HCT116 (cell line): Measurements from ENCODE around the gene HSF2BP. TPM values are rescaled to one million over a fixed set of nuclear protein-coding genes. Genes with fewer than 3 reads are reported as not detected.
A peak's percentile ranks its signal among the peaks of the same experiment; 100 is the strongest.

ENCODE experiments used
- ATAC-seq: fragments of 200-7000 bp; cut with Tn5 transposase; 2 replicates; pipeline ENCODE4 v1.9.1; 2020; ENCODE audit warnings: mild to moderate bottlenecking, moderate library complexity
- BruUV-seq: library from RNA; stranded (reverse); fragments of 400-500 nt; replicated peaks from 2 replicates; lab custom pipeline; 2021; lab: Mats Ljungman, UMichigan
- CTCF ChIA-PET: fragments of 300-600 bp; sonication (Branson Sonifier 250); formaldehyde crosslinking; loops from one replicate; lab custom pipeline; 2021; ENCODE audit warnings: antibody characterized with exemption; lab: Charles Lee
- POLR2A ChIA-PET: fragments of 300-600, 350-600 bp; sonication (Branson Sonifier 250); formaldehyde crosslinking; loops from one replicate; lab custom pipeline; 2021; ENCODE audit warnings: antibody characterized with exemption; lab: Charles Lee
- RAD21 ChIA-PET, 2 experiments: fragments of 300-600 bp; sonication (Branson Sonifier 250); formaldehyde crosslinking; loops; one replicate each; lab custom pipeline; 2023; ENCODE audit warnings: low total read pairs in 2 of 2; ENCODE audit not compliant: uncharacterized antibody in 2 of 2, unreplicated experiment in 2 of 2, low non-redundant PET in 1 of 2; lab: Charles Lee
- DNase-seq: peaks from one replicate; pipeline ENCODE4 v3.0.0-alpha.2; 2010; ENCODE audit warnings: low read depth, low spot score
- H2AFZ ChIP-seq: fragments of 200-600 bp; shearing (Covaris generic), sonication (generic); 2 replicates; pipeline ENCODE4 v1.6.1; 2017; ENCODE audit warnings: low read depth, mixed run types, mixed read lengths, antibody characterized with exemption, low read length; ENCODE audit not compliant: poor library complexity, severe bottlenecking
- H3K27ac ChIP-seq: 2 replicates; pipeline ENCODE4 v1.5.1; 2012; ENCODE audit warnings: low read depth, low read length
- H3K27me3 ChIP-seq: fragments of 200-600 bp; sonication (generic); 2 replicates; pipeline ENCODE4 v1.6.1; 2016; ENCODE audit warnings: mixed run types, low read length, mixed read lengths; ENCODE audit not compliant: insufficient read depth
- H3K36me3 ChIP-seq, 2 experiments: fragments of 200-500 bp in 1 of 2; fragments of 200-600 bp in 1 of 2; sonication (Bioruptor generic) in 1 of 2; sonication (generic) in 1 of 2; 2 replicates each; pipeline versions ENCODE4 v1.5.1 to v1.6.1; 2014 to 2016; ENCODE audit warnings: low read length in 2 of 2, inconsistent platforms in 1 of 2, mixed read lengths in 1 of 2, mixed run types in 1 of 2; ENCODE audit not compliant: insufficient read depth in 2 of 2, control insufficient read depth in 1 of 2
- H3K4me1 ChIP-seq, 2 experiments: fragments of 200-600 bp in 1 of 2; sonication (generic) in 1 of 2; 2 replicates each; pipeline versions ENCODE4 v1.5.1 to v1.6.1; 2012 to 2017; ENCODE audit warnings: low read length in 2 of 2, inconsistent platforms in 1 of 2, mild to moderate bottlenecking in 1 of 2, mixed read lengths in 1 of 2, mixed run types in 1 of 2, moderate library complexity in 1 of 2; ENCODE audit not compliant: insufficient read depth in 2 of 2, control insufficient read depth in 1 of 2
- H3K4me2 ChIP-seq: fragments of 200-600 bp; sonication (generic); 2 replicates; pipeline ENCODE4 v1.6.1; 2017; ENCODE audit warnings: mixed run types, low read length, mixed read lengths
- H3K4me3 ChIP-seq, 2 experiments: fragments of 200-600 bp in 1 of 2; sonication (generic) in 1 of 2; replicated peaks in 1 of 2; 2 replicates each; pipeline ENCODE4 v1.5.1; 2011 to 2016; ENCODE audit warnings: low read length in 2 of 2, control low read depth in 1 of 2, low read depth in 1 of 2, mild to moderate bottlenecking in 1 of 2, mixed read lengths in 1 of 2, mixed run types in 1 of 2
- H3K79me2 ChIP-seq: fragments of 200-600 bp; sonication (generic); 2 replicates; pipeline ENCODE4 v1.6.1; 2017; ENCODE audit warnings: mild to moderate bottlenecking, mixed run types, low read length, moderate library complexity, mixed read lengths; ENCODE audit not compliant: insufficient read depth
- H3K9ac ChIP-seq: fragments of 200-600 bp; sonication (generic); 2 replicates; pipeline ENCODE4 v1.6.1; 2016; ENCODE audit warnings: low read length, mixed read lengths
- H3K9me2 ChIP-seq: fragments of 200-600 bp; sonication (generic), shearing (Covaris generic); 2 replicates; pipeline ENCODE4 v1.6.1; 2017; ENCODE audit warnings: mixed run types, mild to moderate bottlenecking, moderate library complexity; ENCODE audit not compliant: insufficient read depth
- H3K9me3 ChIP-seq, 2 experiments: fragments of 200-500 bp in 1 of 2; fragments of 200-600 bp in 1 of 2; sonication (Bioruptor generic) in 1 of 2; sonication (generic) in 1 of 2; 2 replicates each; pipeline ENCODE4 v1.6.1; 2014 to 2017; ENCODE audit warnings: low read length in 2 of 2, mixed read lengths in 2 of 2, inconsistent platforms in 1 of 2, low read depth in 1 of 2, mild to moderate bottlenecking in 1 of 2, mixed run types in 1 of 2, moderate library complexity in 1 of 2; ENCODE audit not compliant: control insufficient read depth in 1 of 2, insufficient read depth in 1 of 2
- H4K20me1 ChIP-seq: fragments of 200-600 bp; sonication (generic), shearing (Covaris generic); 2 replicates; pipeline ENCODE4 v1.6.1; 2017; ENCODE audit warnings: mixed run types, mild to moderate bottlenecking, moderate library complexity; ENCODE audit not compliant: insufficient read depth
- CBX3 ChIP-seq: IDR thresholded peaks from 2 replicates; pipeline ENCODE4 v1.6.1; 2012; ENCODE audit warnings: low read depth
- EGR1 ChIP-seq: IDR thresholded peaks from 2 replicates; pipeline ENCODE4 v1.6.1; 2012; ENCODE audit warnings: low read depth
- POLR2AphosphoS5 ChIP-seq: IDR thresholded peaks from 2 replicates; pipeline ENCODE4 v1.6.1; 2011; ENCODE audit warnings: mild to moderate bottlenecking, low read depth, low read length, moderate library complexity
- RAD21 ChIP-seq: IDR thresholded peaks from 2 replicates; pipeline ENCODE4 v1.6.1; 2012; ENCODE audit warnings: low read depth, mild to moderate bottlenecking
- intact Hi-C: fragments of 100-400 bp; cut with micrococcal nuclease; formaldehyde crosslinking; loops from 2 replicates; pipeline ENCODE4 v1.10.0; 2022
- total RNA-seq: library from RNA; stranded (reverse); gene quantifications from one replicate; pipeline ENCODE4 v1.2.1, GENCODE V29; 2021; ENCODE audit not compliant: unreplicated experiment
- TF ChIP-seq, protein P1 (sequence below), 3 experiments: fragments of 200-600 bp in 1 of 3; sonication (generic) in 1 of 3; IDR thresholded peaks in 2 of 3; conservative IDR thresholded peaks in 1 of 3; 2 replicates each; pipeline ENCODE4 v1.5.1; 2012 to 2017; ENCODE audit warnings: low read depth in 2 of 3, low read length in 2 of 3, antibody characterized with exemption in 1 of 3, borderline replicate concordance in 1 of 3, control low read depth in 1 of 3, mild to moderate bottlenecking in 1 of 3, mixed read lengths in 1 of 3, mixed run types in 1 of 3, moderate library complexity in 1 of 3; ENCODE audit not compliant: insufficient read depth in 1 of 3

The HSF2BP gene
- total RNA-seq, 1 experiment from 2014 or later = 0.59 TPM

DNA sequence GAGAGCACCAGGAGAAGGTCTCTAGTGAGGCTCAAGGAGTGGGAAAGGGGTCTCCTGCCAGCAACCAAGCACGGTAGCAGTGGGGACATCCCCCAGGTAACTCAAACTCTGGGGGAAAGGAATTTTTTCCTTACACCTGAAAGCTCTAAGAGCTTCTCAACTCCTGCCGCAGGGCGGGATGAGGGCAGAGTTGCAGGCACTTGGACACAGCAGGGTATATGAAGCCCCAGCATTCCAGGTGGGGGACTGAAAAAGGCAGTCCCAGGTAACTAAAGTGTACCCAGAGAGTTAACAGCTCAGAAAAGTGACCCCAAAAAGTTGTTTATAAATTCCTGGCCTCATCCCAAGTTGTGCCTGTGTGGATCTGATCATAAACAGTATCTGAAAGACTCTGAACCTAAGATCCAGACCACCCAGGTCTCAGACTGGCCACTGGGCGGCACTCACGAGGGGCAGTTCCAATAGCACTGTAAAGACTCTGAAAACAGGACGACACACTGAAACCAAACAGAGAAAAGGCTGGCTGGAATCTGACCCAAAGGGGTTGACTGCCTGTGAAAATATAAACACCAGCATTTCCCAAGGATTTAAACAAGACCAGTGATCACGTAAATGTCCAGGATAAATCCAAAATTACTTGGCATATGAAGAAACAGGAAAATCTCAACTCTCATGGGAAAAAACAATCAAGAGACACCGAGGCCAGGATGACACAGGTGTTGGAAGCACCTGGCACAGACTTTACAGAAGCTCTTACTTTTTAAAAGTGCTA lies 47.5 kb downstream of the HSF2BP start:
- no peak overlapping the region; a peak in 1 of 4 replicates for H3K4me3 ChIP-seq
- peak overlapping the region; percentile 62 for H3K4me2 ChIP-seq
- no peaks in the 10 kb centered on the region for H3K27me3 ChIP-seq
- H4K20me1 ChIP-seq = no peaks in the 10 kb centered on the region
- peak overlapping the region; percentile 34 for H3K9ac ChIP-seq
- peaks cover 13 to 24% of the 10 kb centered on the region in 2 experiments; a peak in 3 of 4 replicates for H3K4me1 ChIP-seq
- ChIA-PET POLR2A (interaction anchor here (0.8 kb wide), 1 partner anchor 9 kb away, joined by 5 read pairs; no protein-coding TSS in a partner anchor), CTCF (interaction anchor here (0.8 to 1.2 kb wide), 3 partner anchors 10 to 34 kb away, joined by 3 to 4 read pairs (median 4); no protein-coding TSS in a partner anchor), RAD21 (no interaction called here)
- peak; percentile 59 for DNase-seq
- intact Hi-C loops = loop anchor here (2.0 kb wide), 1 partner anchor 35 kb away; no protein-coding TSS in a partner anchor
- H3K9me2 ChIP-seq = no peaks in the 10 kb centered on the region
- H3K27ac ChIP-seq = peak overlapping the region; percentile 59
- BruUV-seq = no TSS peak
- TF ChIP-seq CBX3 (no peak), RAD21 (peak; percentile 58), POLR2AphosphoS5 (no peak), EGR1 (no peak)
- TF ChIP-seq, protein P1, sequence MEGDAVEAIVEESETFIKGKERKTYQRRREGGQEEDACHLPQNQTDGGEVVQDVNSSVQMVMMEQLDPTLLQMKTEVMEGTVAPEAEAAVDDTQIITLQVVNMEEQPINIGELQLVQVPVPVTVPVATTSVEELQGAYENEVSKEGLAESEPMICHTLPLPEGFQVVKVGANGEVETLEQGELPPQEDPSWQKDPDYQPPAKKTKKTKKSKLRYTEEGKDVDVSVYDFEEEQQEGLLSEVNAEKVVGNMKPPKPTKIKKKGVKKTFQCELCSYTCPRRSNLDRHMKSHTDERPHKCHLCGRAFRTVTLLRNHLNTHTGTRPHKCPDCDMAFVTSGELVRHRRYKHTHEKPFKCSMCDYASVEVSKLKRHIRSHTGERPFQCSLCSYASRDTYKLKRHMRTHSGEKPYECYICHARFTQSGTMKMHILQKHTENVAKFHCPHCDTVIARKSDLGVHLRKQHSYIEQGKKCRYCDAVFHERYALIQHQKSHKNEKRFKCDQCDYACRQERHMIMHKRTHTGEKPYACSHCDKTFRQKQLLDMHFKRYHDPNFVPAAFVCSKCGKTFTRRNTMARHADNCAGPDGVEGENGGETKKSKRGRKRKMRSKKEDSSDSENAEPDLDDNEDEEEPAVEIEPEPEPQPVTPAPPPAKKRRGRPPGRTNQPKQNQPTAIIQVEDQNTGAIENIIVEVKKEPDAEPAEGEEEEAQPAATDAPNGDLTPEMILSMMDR (IDR thresholded peaks at IDR 0.05 in 2 of 3, conservative IDR thresholded peaks at IDR 0.05 in 1 of 3; ENCODE audit: borderline replicate concordance in 1 of 3, insufficient read depth in 1 of 3, low read depth in 2 of 3, low read length in 2 of 3) = peak; percentile 57 to 91 (median 90); a peak in 5 of 6 replicates
- TF ChIP-seq, all 23 proteins: peak for 2
- Histone ChIP-seq H2AFZ (peak overlapping the region; percentile 86), H3K36me3 (no peaks in the 10 kb centered on the region), H3K9me3 (no peaks in the 10 kb centered on the region), H3K79me2 (no peaks in the 10 kb centered on the region)
- peak; percentile 98 for ATAC-seq
